GM23338 (cell line): ENCODE measurements around the gene NAA16. TPM values are rescaled to one million over a fixed set of nuclear protein-coding genes. Genes with fewer than 3 reads are reported as not detected.

Experiments used
- ATAC-seq: fragments of 200-7000 bp; cut with Tn5 transposase; 3 replicates; pipeline ENCODE4 v1.9.1; 2020
- DNase-seq: peaks from one replicate; pipeline ENCODE4 v3.0.0-alpha.2; 2015; ENCODE audit warnings: low spot score
- H2AFZ ChIP-seq: fragments of 200-600 bp; sonication (generic); 2 replicates; pipeline ENCODE4 v1.8.0; 2016; ENCODE audit warnings: antibody characterized with exemption, mild to moderate bottlenecking, moderate library complexity
- H3F3A ChIP-seq: fragments of 200-600 bp; sonication (generic); replicated peaks from 2 replicates; pipeline ENCODE4 v1.8.0; 2017; ENCODE audit warnings: antibody characterized with exemption, mixed run types, low read depth
- H3K27ac ChIP-seq: fragments of 200-600 bp; sonication (generic); 2 replicates; pipeline ENCODE4 v1.6.1; 2016; ENCODE audit warnings: low read depth
- H3K27me3 ChIP-seq: fragments of 200-600 bp; sonication (generic); 2 replicates; pipeline ENCODE4 v1.8.0; 2016; ENCODE audit warnings: mild to moderate bottlenecking, mixed run types, moderate library complexity; ENCODE audit not compliant: insufficient read depth
- H3K36me3 ChIP-seq: fragments of 200-600 bp; sonication (generic); 2 replicates; pipeline ENCODE4 v1.8.0; 2016; ENCODE audit warnings: mild to moderate bottlenecking; ENCODE audit not compliant: insufficient read depth
- H3K4me1 ChIP-seq: fragments of 200-600 bp; sonication (generic); 2 replicates; pipeline ENCODE4 v1.8.0; 2016; ENCODE audit warnings: mild to moderate bottlenecking, moderate library complexity; ENCODE audit not compliant: insufficient read depth
- H3K4me2 ChIP-seq: fragments of 200-600 bp; sonication (generic); 2 replicates; pipeline ENCODE4 v1.7.1; 2017; ENCODE audit warnings: mixed run types
- H3K4me3 ChIP-seq: fragments of 200-600 bp; sonication (generic); 2 replicates; pipeline ENCODE4 v1.6.1; 2016; ENCODE audit warnings: mixed run types
- H3K79me2 ChIP-seq: fragments of 200-600 bp; sonication (generic); replicated peaks from 2 replicates; pipeline ENCODE4 v1.8.0; 2017; ENCODE audit warnings: mild to moderate bottlenecking; ENCODE audit not compliant: insufficient read depth
- H3K9me2 ChIP-seq: fragments of 200-600 bp; sonication (generic); 2 replicates; pipeline ENCODE4 v1.8.0; 2017; ENCODE audit not compliant: insufficient read depth
- H4K20me1 ChIP-seq: fragments of 200-600 bp; sonication (generic); replicated peaks from 2 replicates; pipeline ENCODE4 v1.8.0; 2017; ENCODE audit warnings: mild to moderate bottlenecking; ENCODE audit not compliant: insufficient read depth
- H3K27ac Mint-ChIP-seq: 2 replicates; pipeline ENCODE4 v1.8.0; 2020; ENCODE audit warnings: inconsistent platforms, mild to moderate bottlenecking, moderate library complexity, mixed read lengths
- H3K27me3 Mint-ChIP-seq: 3 replicates; pipeline ENCODE4 v1.8.0; 2022; ENCODE audit warnings: low read depth, mild to moderate bottlenecking, moderate library complexity, mixed read lengths, inconsistent platforms; ENCODE audit not compliant: insufficient read depth, poor library complexity
- H3K36me3 Mint-ChIP-seq: 3 replicates; pipeline ENCODE4 v1.8.0; 2021; ENCODE audit warnings: low read depth, mild to moderate bottlenecking, inconsistent platforms, moderate library complexity, mixed read lengths
- H3K4me1 Mint-ChIP-seq: 3 replicates; pipeline ENCODE4 v1.8.0; 2020; ENCODE audit warnings: mild to moderate bottlenecking, inconsistent platforms, mixed read lengths
- H3K4me3 Mint-ChIP-seq: 3 replicates; pipeline ENCODE4 v1.8.0; 2021; ENCODE audit warnings: moderate library complexity, mild to moderate bottlenecking, inconsistent platforms, mixed read lengths
- H3K9me3 Mint-ChIP-seq: 3 replicates; pipeline ENCODE4 v1.8.0; 2020; ENCODE audit warnings: moderate library complexity, mild to moderate bottlenecking, inconsistent platforms, mixed read lengths
- CREB1 ChIP-seq: fragments of 250-450 bp; sonication (Bioruptor Pico); IDR thresholded peaks from 2 replicates; pipeline ENCODE4 v1.5.0; 2020; ENCODE audit warnings: low read depth, mild to moderate bottlenecking, moderate library complexity
- CTCF ChIP-seq, 2 experiments: fragments of 200-600 bp in 1 of 2; sonication (generic) in 1 of 2; conservative IDR thresholded peaks; 2 replicates each; pipeline versions ENCODE4 v1.5.1 to v1.6.1; 2016 to 2017; ENCODE audit warnings: antibody characterized with exemption in 2 of 2, low read depth in 2 of 2, mild to moderate bottlenecking in 2 of 2, moderate library complexity in 1 of 2
- ETS1 ChIP-seq: IDR thresholded peaks from 2 replicates; pipeline ENCODE4 v1.6.1; 2016; ENCODE audit warnings: antibody characterized with exemption
- EZH2 ChIP-seq: fragments of 200-600 bp; sonication (generic); IDR thresholded peaks from one replicate; pipeline ENCODE4 v1.8.0; 2017; ENCODE audit warnings: antibody characterized with exemption, mild to moderate bottlenecking, low read depth; ENCODE audit not compliant: unreplicated experiment
- EZH2phosphoT487 ChIP-seq: fragments of 200-600 bp; sonication (generic); IDR thresholded peaks from one replicate; pipeline ENCODE4 v1.8.1; 2018; ENCODE audit warnings: antibody characterized with exemption; ENCODE audit not compliant: unreplicated experiment
- JUNB ChIP-seq: IDR thresholded peaks from one replicate; pipeline ENCODE4 v1.6.1; 2016; ENCODE audit warnings: antibody characterized with exemption; ENCODE audit not compliant: unreplicated experiment
- NANOG ChIP-seq: IDR thresholded peaks from 2 replicates; pipeline ENCODE4 v1.6.1; 2016; ENCODE audit warnings: antibody characterized with exemption, borderline replicate concordance
- POLR2AphosphoS5 ChIP-seq: IDR thresholded peaks from 2 replicates; pipeline ENCODE4 v1.6.1; 2016; ENCODE audit warnings: antibody characterized with exemption, low read depth
- REST ChIP-seq: IDR thresholded peaks from one replicate; pipeline ENCODE4 v1.6.1; 2018; ENCODE audit warnings: antibody characterized with exemption; ENCODE audit not compliant: unreplicated experiment
- STAT1 ChIP-seq: IDR thresholded peaks from one replicate; pipeline ENCODE4 v1.6.1; 2016; ENCODE audit warnings: antibody characterized with exemption; ENCODE audit not compliant: unreplicated experiment
- ZNF114 ChIP-seq: fragments of 250-450 bp; sonication (Bioruptor Pico); IDR thresholded peaks from 2 replicates; pipeline ENCODE4 v1.5.0; 2020; ENCODE audit warnings: mild to moderate bottlenecking, moderate library complexity
- polyA plus RNA-seq: library from polyadenylated mRNA; unstranded; fragments of >200 nt; fragmentation: Nextera tagmentation; extraction: Ambion mirVana; gene quantifications from 2 replicates; pipeline ENCODE4 v1.2.1, GENCODE V29; 2016
- total RNA-seq: library from RNA; depleted of rRNA; stranded (reverse); fragments of >200 nt; shearing (Covaris generic); gene quantifications from 2 replicates; pipeline ENCODE4 v1.2.3, GENCODE V29; 2014

Gene NAA16
- total and polyA plus RNA-seq, 2 experiments from 2014 or later, result 42.3 to 51.7 TPM

GRCh38 chr13:41273831-41274441, 37.1 kb upstream of the NAA16 start:
- Histone ChIP-seq H3K4me3 (no peak overlapping the region), H4K20me1 (no peaks in the 10 kb centered on the region), H3K79me2 (no peaks in the 10 kb centered on the region), H3K4me2 (no peak overlapping the region), H3K36me3 (no peaks in the 10 kb centered on the region; the same call in 1 of the 2 replicates), H3K27ac (no peak overlapping the region), H3K4me1 (peaks cover 28% of the 10 kb centered on the region), H3F3A (no peaks in the 10 kb centered on the region), H3K27me3 (no peaks in the 10 kb centered on the region), H3K9me2 (peaks cover 13% of the 10 kb centered on the region; the same call in 1 of the 2 replicates), H2AFZ (peak overlapping the region; percentile 59; the same call in 1 of the 2 replicates)
- Mint-ChIP-seq H3K9me3 (peaks cover 23% of the 10 kb centered on the region), H3K4me1 (peaks cover 23% of the 10 kb centered on the region), H3K4me3 (no peak overlapping the region), H3K27ac (no peak overlapping the region), H3K27me3 (peaks cover 1% of the 10 kb centered on the region), H3K36me3 (peaks cover 6% of the 10 kb centered on the region; the same call in 2 of the 3 replicates)
- ATAC-seq (no peak), DNase-seq (no peak)
- TF ChIP-seq JUNB (no peak), EZH2 (no peak), CTCF (conservative IDR thresholded peaks at IDR 0.05; ENCODE audit: low read depth in 2 of 2) (no peak), ZNF114 (no peak), POLR2AphosphoS5 (no peak), EZH2phosphoT487 (no peak), CREB1 (no peak)

- no peak for ATAC-seq
- Mint-ChIP-seq H3K9me3 (peaks cover 15% of the 10 kb centered on the region), H3K4me3 (no peak overlapping the region), H3K4me1 (peaks cover 31% of the 10 kb centered on the region), H3K27me3 (peaks cover 1% of the 10 kb centered on the region), H3K36me3 (peaks cover 3% of the 10 kb centered on the region; the same call in 1 of the 3 replicates), H3K27ac (no peak overlapping the region)
- Histone ChIP-seq H3K27ac (no peak overlapping the region), H3K9me2 (peaks cover 13% of the 10 kb centered on the region; the same call in 1 of the 2 replicates), H3K27me3 (no peaks in the 10 kb centered on the region), H3K36me3 (no peaks in the 10 kb centered on the region; the same call in 1 of the 2 replicates), H3K79me2 (no peaks in the 10 kb centered on the region), H3K4me3 (no peak overlapping the region), H4K20me1 (no peaks in the 10 kb centered on the region), H3F3A (no peaks in the 10 kb centered on the region), H2AFZ (no peak overlapping the region), H3K4me2 (no peak overlapping the region), H3K4me1 (peaks cover 36% of the 10 kb centered on the region)
- DNase-seq, result no peak
- no peak for TF ChIP-seq EZH2phosphoT487
- TF ChIP-seq NANOG, result no peak
- TF ChIP-seq REST, result no peak
- TF ChIP-seq STAT1, result no peak
- TF ChIP-seq JUNB, result no peak
- no peak for TF ChIP-seq ETS1
- no peak for TF ChIP-seq ZNF114
- TF ChIP-seq CREB1, result no peak
These were observed 36.2 kb upstream of the NAA16 start for GRCh38 chr13:41274881-41275280.
